H1 (cell line): Measurements from ENCODE around the gene PYGL. TPM values are rescaled to one million over a fixed set of nuclear protein-coding genes. Genes with fewer than 3 reads are reported as not detected.

Experiments used
- BCL11A ChIP-seq, 2 experiments: IDR thresholded peaks; one replicate each; pipeline ENCODE4 v1.6.1; 2011; ENCODE audit warnings: low read depth in 2 of 2, low read length in 2 of 2, mild to moderate bottlenecking in 2 of 2
- E2F6 ChIP-seq: IDR thresholded peaks from 2 replicates; pipeline ENCODE4 v1.6.1; 2012; ENCODE audit warnings: inconsistent platforms
- NANOG ChIP-seq: IDR thresholded peaks from 2 replicates; pipeline ENCODE4 v1.6.1; 2011; ENCODE audit warnings: low read length, low read depth, mild to moderate bottlenecking, inconsistent platforms; ENCODE audit not compliant: insufficient read depth, poor library complexity, severe bottlenecking
- POU5F1 ChIP-seq: IDR thresholded peaks from 2 replicates; pipeline ENCODE4 v1.6.1; 2011; ENCODE audit warnings: low read depth, mild to moderate bottlenecking, low read length, moderate library complexity
- RBBP5 ChIP-seq: IDR thresholded peaks from 2 replicates; pipeline ENCODE4 v1.7.1; 2012; ENCODE audit warnings: low read depth, mild to moderate bottlenecking, inconsistent platforms, low read length, moderate library complexity, borderline replicate concordance
- RFX5 ChIP-seq: IDR thresholded peaks from 2 replicates; pipeline ENCODE4 v1.6.1; 2011; ENCODE audit warnings: low read depth, low read length, improper control_type of control experiment, borderline replicate concordance
- RNF2 ChIP-seq: fragments of 200-900, 300-1000 bp; sonication (generic); IDR thresholded peaks from 2 replicates; pipeline ENCODE4 v1.7.1; 2016; ENCODE audit warnings: borderline replicate concordance, low read depth, mild to moderate bottlenecking, antibody characterized with exemption, low read length; ENCODE audit not compliant: poor library complexity, severe bottlenecking; ENCODE audit errors: missing control alignments
- TAF1 ChIP-seq: IDR thresholded peaks from 2 replicates; pipeline ENCODE4 v1.6.1; 2011; ENCODE audit warnings: mild to moderate bottlenecking, low read depth, low read length
- polyA plus RNA-seq, 7 experiments: library from polyadenylated mRNA; depleted of rRNA in 3 of 7; stranded (reverse) in 5 of 7; unstranded in 2 of 7; fragments of >200 nt in 5 of 7; fragments of 200-250 nt in 2 of 7; gene quantifications; 1 replicate in 5 of 7; 2 replicates in 1 of 7; 4 replicates in 1 of 7; pipeline versions ENCODE4 v1.2.1 to v1.2.3, GENCODE V29; 2011 to 2013; ENCODE audit warnings: missing spikeins in 2 of 7, mixed read lengths in 2 of 7
- total RNA-seq: library from RNA; stranded (reverse); fragmentation: NEBNext Ultra II Directional; extraction: Animal tissue kit (Norgen Biotek cat#: 25700); gene quantifications from 2 replicates; pipeline ENCODE4 v1.2.1, GENCODE V29; 2021

The PYGL gene
- total and polyA plus RNA-seq, 2 of the 8 experiments (the other 6 are each of a cell fraction or from before 2014, with no cell fraction given), result 26.1 to 50.5 TPM

DNA sequence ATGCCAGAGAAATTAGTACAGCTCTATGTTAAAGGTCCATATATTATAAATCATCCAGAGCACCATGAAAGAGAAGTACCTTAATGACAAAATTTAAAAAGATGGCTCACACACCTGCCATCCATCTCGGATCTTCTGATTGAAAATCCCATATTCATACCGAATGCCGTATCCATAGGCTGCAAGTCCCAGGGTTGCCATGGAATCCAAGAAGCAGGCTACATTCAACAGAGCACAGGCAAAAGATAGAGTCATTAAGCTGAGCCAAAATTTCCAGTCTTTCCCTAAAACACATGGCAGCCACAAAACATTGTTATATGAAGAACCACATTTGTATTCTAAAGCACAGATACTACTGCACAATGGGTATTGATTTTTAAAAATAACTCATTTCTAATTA, 12.7 kb downstream of the PYGL start (continued):
- no peak for TF ChIP-seq RBBP5
- TF ChIP-seq BCL11A (IDR thresholded peaks at IDR 0.05; ENCODE audit: low read depth in 2 of 2, low read length in 2 of 2), result no peak
- TF ChIP-seq RNF2, result no peak
- TF ChIP-seq NANOG, result no peak
- no peak for TF ChIP-seq TAF1
- TF ChIP-seq RFX5, result no peak
- no peak for TF ChIP-seq POU5F1
- no peak for TF ChIP-seq E2F6
